ENCODE results near the gene COL9A2.

Gene COL9A2

DNA sequence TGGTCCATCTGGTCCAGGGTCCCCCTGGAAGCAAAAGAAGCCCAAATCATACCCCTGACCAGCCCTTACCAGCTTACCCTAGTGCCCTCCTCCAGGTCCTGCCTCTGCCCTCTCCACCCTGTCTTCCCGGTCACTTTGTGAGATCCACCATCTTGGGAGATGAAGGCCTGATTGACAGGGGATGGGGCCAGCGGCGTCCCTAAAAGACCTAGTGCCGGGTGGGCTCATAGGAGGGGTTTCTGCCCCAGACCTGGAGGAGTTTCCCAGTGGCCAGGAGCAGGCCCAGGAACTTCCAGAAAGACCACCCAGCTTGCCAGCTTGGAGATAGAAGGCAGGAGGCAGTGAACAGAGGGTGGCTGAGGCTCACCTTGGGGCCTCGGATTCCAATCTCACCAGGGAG is 5.4 kb downstream of the COL9A2 start:
- Histone ChIP-seq H3K4me3 (ENCODE audit: low read depth, low read length) (no peak overlapping the region), H3K36me3 (no peaks in the 10 kb centered on the region), H3K27me3 (peaks cover 8% of the 10 kb centered on the region; the same call in 1 of the 2 replicates), H3K4me1 (no peaks in the 10 kb centered on the region), H3K9me3 (no peaks in the 10 kb centered on the region)
- TF ChIP-seq, protein P1, sequence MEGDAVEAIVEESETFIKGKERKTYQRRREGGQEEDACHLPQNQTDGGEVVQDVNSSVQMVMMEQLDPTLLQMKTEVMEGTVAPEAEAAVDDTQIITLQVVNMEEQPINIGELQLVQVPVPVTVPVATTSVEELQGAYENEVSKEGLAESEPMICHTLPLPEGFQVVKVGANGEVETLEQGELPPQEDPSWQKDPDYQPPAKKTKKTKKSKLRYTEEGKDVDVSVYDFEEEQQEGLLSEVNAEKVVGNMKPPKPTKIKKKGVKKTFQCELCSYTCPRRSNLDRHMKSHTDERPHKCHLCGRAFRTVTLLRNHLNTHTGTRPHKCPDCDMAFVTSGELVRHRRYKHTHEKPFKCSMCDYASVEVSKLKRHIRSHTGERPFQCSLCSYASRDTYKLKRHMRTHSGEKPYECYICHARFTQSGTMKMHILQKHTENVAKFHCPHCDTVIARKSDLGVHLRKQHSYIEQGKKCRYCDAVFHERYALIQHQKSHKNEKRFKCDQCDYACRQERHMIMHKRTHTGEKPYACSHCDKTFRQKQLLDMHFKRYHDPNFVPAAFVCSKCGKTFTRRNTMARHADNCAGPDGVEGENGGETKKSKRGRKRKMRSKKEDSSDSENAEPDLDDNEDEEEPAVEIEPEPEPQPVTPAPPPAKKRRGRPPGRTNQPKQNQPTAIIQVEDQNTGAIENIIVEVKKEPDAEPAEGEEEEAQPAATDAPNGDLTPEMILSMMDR (IDR thresholded peaks at IDR 0.05; ENCODE audit: low read depth, low read length) = no peak
- no peak for DNase-seq

DNA sequence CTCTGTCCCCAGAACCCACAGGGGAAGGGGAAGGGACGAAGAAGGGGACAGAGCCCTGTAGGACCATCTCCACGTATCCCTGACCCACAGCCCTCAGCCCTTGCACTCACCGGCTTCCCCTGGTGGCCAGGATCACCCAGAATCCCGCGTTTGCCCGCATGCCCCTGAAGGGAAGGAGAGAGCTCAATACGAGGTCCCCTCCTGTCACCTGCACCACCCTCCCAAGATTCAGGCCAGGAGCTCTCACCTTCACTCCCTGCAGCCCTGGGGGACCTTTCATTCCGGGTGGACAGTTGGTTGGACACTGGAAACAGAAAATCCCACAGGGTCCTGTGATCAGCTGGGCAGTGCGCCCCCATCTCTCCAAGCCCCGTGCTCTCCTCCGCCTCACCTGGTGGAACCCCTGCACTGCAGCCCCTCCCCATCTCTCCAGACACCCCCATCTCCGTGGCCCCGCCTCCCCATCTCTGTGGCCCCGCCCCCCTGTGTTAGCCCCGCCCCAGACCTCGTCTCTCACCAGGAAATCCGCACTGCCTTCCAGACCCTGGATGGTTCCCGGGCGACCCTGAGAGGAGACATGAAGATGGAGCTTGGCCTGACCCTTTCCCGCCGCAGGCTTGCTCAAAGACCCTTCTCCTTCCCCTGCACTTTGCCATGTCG is 6.0 kb downstream of the COL9A2 start:
- TF ChIP-seq, protein P1 (IDR thresholded peaks at IDR 0.05; ENCODE audit: low read depth, low read length) = no peak
- H3K4me1 ChIP-seq = no peaks in the 10 kb centered on the region
- H3K4me3 ChIP-seq (ENCODE audit: low read depth, low read length) = no peak overlapping the region
- H3K9me3 ChIP-seq = no peaks in the 10 kb centered on the region
- no peak for DNase-seq
- no peaks in the 10 kb centered on the region for H3K36me3 ChIP-seq
- peaks cover 5% of the 10 kb centered on the region; the same call in 1 of the 2 replicates for H3K27me3 ChIP-seq

DNA sequence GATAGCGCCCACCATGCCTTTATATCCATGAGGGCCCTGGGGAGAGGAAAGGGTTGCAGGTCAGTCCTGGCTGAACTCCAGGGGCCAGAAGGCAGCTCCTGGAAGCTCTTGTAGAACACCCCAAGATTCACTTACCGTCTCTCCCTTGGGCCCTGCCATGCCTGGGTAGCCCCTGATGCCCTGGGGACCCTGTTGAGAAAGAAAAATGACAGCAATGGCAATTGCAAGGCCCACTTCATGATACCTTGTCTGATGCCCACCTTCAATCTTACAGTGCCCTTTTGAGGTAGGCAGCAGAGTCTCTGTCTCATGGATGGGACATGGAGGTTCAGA is 7.0 kb downstream of the COL9A2 start:
- no peaks in the 10 kb centered on the region for H3K9me3 ChIP-seq
- H3K4me1 ChIP-seq = no peaks in the 10 kb centered on the region
- no peaks in the 10 kb centered on the region for H3K36me3 ChIP-seq
- TF ChIP-seq, protein P1 (IDR thresholded peaks at IDR 0.05; ENCODE audit: low read depth, low read length) = no peak
- H3K27me3 ChIP-seq = no peaks in the 10 kb centered on the region
- no peak for DNase-seq
- no peak overlapping the region for H3K4me3 ChIP-seq (ENCODE audit: low read depth, low read length)

DNA sequence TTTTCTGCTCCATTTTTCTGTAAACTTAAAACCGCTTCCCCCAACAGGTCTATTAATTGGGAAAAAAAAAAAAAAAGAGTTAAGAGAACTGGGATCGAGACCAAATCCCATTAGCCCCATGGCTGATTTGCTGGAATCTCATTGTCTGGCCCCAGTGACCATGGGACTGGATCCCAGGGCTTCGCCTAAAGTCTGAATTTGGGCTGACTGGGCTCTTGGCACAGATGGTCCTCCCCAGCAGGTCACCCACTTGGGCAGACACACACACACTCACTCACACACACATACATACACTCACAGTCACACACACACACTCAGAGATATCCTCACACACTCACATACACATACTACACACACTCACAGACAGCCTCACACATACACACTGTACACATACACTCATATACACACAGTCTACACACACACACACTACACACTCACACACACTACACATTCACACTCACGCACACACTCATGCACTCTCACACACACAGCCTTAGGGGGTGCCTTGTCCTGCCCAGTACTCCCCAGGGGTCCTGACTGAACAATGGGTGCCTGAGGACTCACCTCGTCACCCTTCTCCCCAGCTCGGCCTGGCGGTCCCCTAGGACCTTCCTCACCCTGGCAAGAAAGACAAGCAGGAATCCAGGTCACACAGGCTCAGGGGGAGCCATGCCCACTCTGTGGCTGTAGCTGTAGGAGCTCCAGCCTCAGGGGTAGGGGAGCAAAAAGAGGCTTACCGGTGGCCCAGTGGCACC is 7.5 kb downstream of the COL9A2 start:
- no peaks in the 10 kb centered on the region for H3K9me3 ChIP-seq
- no peak for DNase-seq
- no peaks in the 10 kb centered on the region for H3K27me3 ChIP-seq
- no peaks in the 10 kb centered on the region for H3K36me3 ChIP-seq
- no peaks in the 10 kb centered on the region for H3K4me1 ChIP-seq
- TF ChIP-seq, protein P1 (IDR thresholded peaks at IDR 0.05; ENCODE audit: low read depth, low read length) = no peak
- H3K4me3 ChIP-seq (ENCODE audit: low read depth, low read length) = no peak overlapping the region

DNA sequence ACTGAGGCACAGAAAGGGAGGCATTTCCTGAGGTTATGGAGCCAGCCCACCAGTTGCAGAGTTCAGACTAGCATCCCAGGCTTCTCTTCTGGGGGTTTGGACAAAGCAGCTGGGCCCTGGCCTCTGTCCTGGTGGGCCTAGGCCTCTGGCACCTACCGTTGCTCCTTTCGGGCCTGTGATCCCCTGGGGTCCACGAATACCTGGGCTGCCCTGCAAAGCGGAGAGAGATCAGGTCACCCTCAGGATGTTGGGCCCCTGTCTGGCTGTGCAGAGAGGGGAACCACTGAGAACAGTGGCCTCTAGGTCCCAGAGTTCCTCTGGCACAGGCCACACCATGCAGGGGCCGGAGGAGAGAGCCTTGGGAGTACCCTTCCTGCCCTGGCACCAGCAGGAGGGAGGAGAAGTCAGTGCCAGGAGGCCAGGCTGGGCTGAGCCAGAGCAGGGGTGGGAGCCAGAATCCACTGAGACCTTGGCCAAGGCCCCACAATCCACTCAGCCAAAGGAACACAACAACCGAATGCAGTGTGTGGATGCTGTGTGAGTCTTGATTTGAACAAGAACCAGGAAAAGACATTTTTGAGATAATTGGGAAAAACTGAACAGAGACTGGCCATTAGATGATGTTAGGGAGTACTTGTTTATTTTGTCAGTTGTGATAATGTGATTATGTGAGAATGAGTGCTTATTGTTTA is 8.9 kb downstream of the COL9A2 start:
- Histone ChIP-seq H3K36me3 (no peaks in the 10 kb centered on the region), H3K4me1 (no peaks in the 10 kb centered on the region), H3K27me3 (no peaks in the 10 kb centered on the region), H3K9me3 (no peaks in the 10 kb centered on the region), H3K4me3 (ENCODE audit: low read depth, low read length) (no peak overlapping the region)
- DNase-seq = no peak
- TF ChIP-seq, protein P1 (IDR thresholded peaks at IDR 0.05; ENCODE audit: low read depth, low read length) = no peak

DNA sequence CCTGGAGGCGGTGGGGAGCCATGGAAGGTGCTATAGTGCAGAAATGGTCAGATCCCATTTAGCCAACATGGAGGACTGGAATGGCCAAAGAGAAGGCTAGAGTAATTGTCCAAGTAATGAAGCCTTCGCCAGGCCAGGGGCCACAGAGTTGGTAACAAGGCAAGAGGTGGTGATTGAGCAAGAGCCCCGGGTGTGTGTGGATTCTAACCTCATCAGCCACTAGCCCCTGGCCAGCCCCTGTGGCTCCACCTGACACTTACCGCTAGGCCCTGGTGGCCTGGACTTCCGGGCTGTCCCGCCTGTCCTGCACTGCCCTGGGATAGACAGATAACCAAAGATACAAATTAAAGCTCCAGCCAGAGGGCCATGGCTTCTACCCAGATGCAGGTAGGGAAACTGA is 9.9 kb downstream of the COL9A2 start:
- DNase-seq = no peak
- Histone ChIP-seq H3K9me3 (no peaks in the 10 kb centered on the region), H3K4me3 (ENCODE audit: low read depth, low read length) (no peak overlapping the region), H3K27me3 (no peaks in the 10 kb centered on the region), H3K36me3 (no peaks in the 10 kb centered on the region), H3K4me1 (no peaks in the 10 kb centered on the region)
- TF ChIP-seq, protein P1 (IDR thresholded peaks at IDR 0.05; ENCODE audit: low read depth, low read length) = no peak

All from BE2C (cell line).